ENCODE data around the gene MN1. TPM values are rescaled to one million over a fixed set of nuclear protein-coding genes. Genes with fewer than 3 reads are reported as not detected.

Gene MN1
- total RNA-seq, 1 donor from 2014 or later, result 0.07 TPM

GRCh38 chr22:27726686-27727449, 74.7 kb downstream of the MN1 start:
- ChIA-PET CTCF (no interaction called here), POLR2A (no interaction called here)
- DNase-seq, result no peak
- H3K4me1 Mint-ChIP-seq, result no peaks in the 10 kb centered on the region
- TF ChIP-seq CTCF (IDR thresholded peaks at IDR 0.05), result no peak
- no peak overlapping the region for H3K27ac Mint-ChIP-seq
- no peaks in the 10 kb centered on the region for H3K9me3 Mint-ChIP-seq
- no peaks in the 10 kb centered on the region for H3K36me3 Mint-ChIP-seq (ENCODE audit: low read depth)
- no peak overlapping the region for H3K4me3 Mint-ChIP-seq
- H3K27me3 Mint-ChIP-seq, result no peaks in the 10 kb centered on the region
- no peak for ATAC-seq (ENCODE audit: low read depth)
- intact Hi-C loops (cut with micrococcal nuclease), result no loop called here

GRCh38 chr22:27726331-27726685, 75.2 kb downstream of the MN1 start:
- no peaks in the 10 kb centered on the region for H3K9me3 Mint-ChIP-seq
- DNase-seq (no peak), ATAC-seq (ENCODE audit: low read depth) (no peak)
- intact Hi-C loops (cut with micrococcal nuclease), result no loop called here
- no peak overlapping the region for H3K4me3 Mint-ChIP-seq
- no peaks in the 10 kb centered on the region for H3K36me3 Mint-ChIP-seq (ENCODE audit: low read depth)
- H3K4me1 Mint-ChIP-seq, result no peaks in the 10 kb centered on the region
- POLR2A ChIA-PET, result no interaction called here
- CTCF ChIA-PET, result no interaction called here
- H3K27ac Mint-ChIP-seq, result no peak overlapping the region
- no peaks in the 10 kb centered on the region for H3K27me3 Mint-ChIP-seq
- TF ChIP-seq CTCF (IDR thresholded peaks at IDR 0.05), result no peak

- no peaks in the 10 kb centered on the region for H3K9me3 Mint-ChIP-seq
- no peak for TF ChIP-seq CTCF (IDR thresholded peaks at IDR 0.05)
- H3K27me3 Mint-ChIP-seq, result no peaks in the 10 kb centered on the region
- POLR2A ChIA-PET, result no interaction called here
- no peak for ATAC-seq (ENCODE audit: low read depth)
- no peak overlapping the region for H3K4me3 Mint-ChIP-seq
- no peaks in the 10 kb centered on the region for H3K4me1 Mint-ChIP-seq
- CTCF ChIA-PET, result no interaction called here
- no peak overlapping the region for H3K27ac Mint-ChIP-seq
- no peaks in the 10 kb centered on the region for H3K36me3 Mint-ChIP-seq (ENCODE audit: low read depth)
- intact Hi-C loops (cut with micrococcal nuclease), result no loop called here
- no peak for DNase-seq
Measured at GRCh38 chr22:27725661-27726060, 75.9 kb downstream of the MN1 start.

GRCh38 chr22:27724709-27725108, 76.8 kb downstream of the MN1 start:
- intact Hi-C loops (cut with micrococcal nuclease), result no loop called here
- no peak overlapping the region for H3K4me3 Mint-ChIP-seq
- ChIA-PET CTCF (no interaction called here), POLR2A (no interaction called here)
- no peaks in the 10 kb centered on the region for H3K36me3 Mint-ChIP-seq (ENCODE audit: low read depth)
- H3K27me3 Mint-ChIP-seq, result no peaks in the 10 kb centered on the region
- no peak for ATAC-seq (ENCODE audit: low read depth)
- no peak overlapping the region for H3K27ac Mint-ChIP-seq
- H3K9me3 Mint-ChIP-seq, result no peaks in the 10 kb centered on the region
- H3K4me1 Mint-ChIP-seq, result no peaks in the 10 kb centered on the region
- DNase-seq, result no peak
- TF ChIP-seq CTCF (IDR thresholded peaks at IDR 0.05), result no peak

- H3K9me3 Mint-ChIP-seq, result no peaks in the 10 kb centered on the region
Measured at GRCh38 chr22:27724157-27724556, 77.4 kb downstream of the MN1 start.

More at GRCh38 chr22:27724157-27724556, 77.4 kb downstream of the MN1 start:
- no peak overlapping the region for H3K27ac Mint-ChIP-seq
- H3K4me3 Mint-ChIP-seq, result no peak overlapping the region
- no peaks in the 10 kb centered on the region for H3K36me3 Mint-ChIP-seq (ENCODE audit: low read depth)
- TF ChIP-seq CTCF (IDR thresholded peaks at IDR 0.05), result no peak
- H3K27me3 Mint-ChIP-seq, result peaks cover 3% of the 10 kb centered on the region
- intact Hi-C loops (cut with micrococcal nuclease), result no loop called here
- ChIA-PET POLR2A (no interaction called here), CTCF (no interaction called here)
- ATAC-seq (ENCODE audit: low read depth) (no peak), DNase-seq (no peak)
- H3K4me1 Mint-ChIP-seq, result no peaks in the 10 kb centered on the region

Data from activated B cell treated with CpG ODN at 0.5 μM for 24 hours (primary cell).